Adrenal gland (tissue), 12 donors: Measurements from ENCODE around the gene RNF31. TPM values are rescaled to one million over a fixed set of nuclear protein-coding genes. Genes with fewer than 3 reads are reported as not detected.

ENCODE experiments used
- DNase-seq, 7 donors: peaks; one replicate each; pipeline ENCODE4 v3.0.0-alpha.2; 2019 to 2020
- H3K27ac ChIP-seq, 5 donors: fragments of 200-600 bp; sonication (generic) in 4 of 5; 1 replicate in 3 of 5; 2 replicates in 2 of 5; pipeline versions ENCODE4 v1.5.1 to v1.8.0; 2016 to 2020; ENCODE audit warnings: mild to moderate bottlenecking in 1 of 5
- H3K27me3 ChIP-seq: fragments of 200-600 bp; 2 replicates; pipeline ENCODE4 v1.8.0; 2021
- H3K36me3 ChIP-seq, 2 donors: fragments of 200-600 bp; replicated peaks in 1 of 2; 1 replicate in 1 of 2; 2 replicates in 1 of 2; pipeline versions ENCODE4 v1.5.1 to v1.8.0; 2018 to 2022
- H3K4me1 ChIP-seq, 2 donors: fragments of 200-600 bp; replicated peaks in 1 of 2; 1 replicate in 1 of 2; 2 replicates in 1 of 2; pipeline versions ENCODE4 v1.5.1 to v1.8.0; 2018 to 2021
- H3K4me3 ChIP-seq, 4 donors: fragments of 200-600 bp; sonication (generic) in 3 of 4; one replicate each; pipeline ENCODE4 v1.5.1; 2016 to 2018
- H3K9me3 ChIP-seq, 3 donors: fragments of 200-600 bp; sonication (generic) in 1 of 3; replicated peaks in 1 of 3; 1 replicate in 2 of 3; 2 replicates in 1 of 3; pipeline versions ENCODE4 v1.5.1 to v1.8.0; 2016 to 2021
- POLR2A ChIP-seq, 2 donors: fragments of 450-650 bp; IDR thresholded peaks; one replicate each; pipeline ENCODE4 v1.6.1; 2017; ENCODE audit warnings: antibody characterized with exemption in 2 of 2, mild to moderate bottlenecking in 2 of 2, moderate library complexity in 1 of 2
- WGBS, 4 donors: extraction: QIAGEN DNeasy Blood & Tissue Kit in 2 of 4; methylation state at CpG; one replicate each; pipeline versions ENCODE4 v1.1.5 to v1.1.7; 2013 to 2017; 5-methylcytosine and 5-hydroxymethylcytosine counted together
- intact Hi-C, 2 donors: fragments of 100-400 bp; cut with DNase I; formaldehyde crosslinking; loops; one replicate each; pipeline versions ENCODE4 v1.14.1 to v1.15.0; 2022 to 2023
- polyA plus RNA-seq, 3 donors: library from polyadenylated mRNA; stranded (reverse); fragments of 200-250 nt in 2 of 3; fragments of 350-450 nt in 1 of 3; fragmentation: Illumina TruSeq in 1 of 3; extraction: RNeasy Lipid Tissue Mini Kit (QIAGEN cat#74804) in 1 of 3; gene quantifications; one replicate each; pipeline ENCODE4 v1.2.3, GENCODE V29; 2013 to 2014
- total RNA-seq, 9 donors: library from RNA; depleted of rRNA in 4 of 9; stranded (reverse); fragments of >200 nt in 4 of 9; fragments of 120-200 nt in 1 of 9; fragmentation: NEBNext Ultra II Directional in 1 of 9; extraction: Animal tissue kit (Norgen Biotek cat#: 25700) in 1 of 9; gene quantifications; one replicate each; pipeline versions ENCODE4 v1.1.0 to v1.2.4, GENCODE V29; 2013 to 2023
- TF ChIP-seq, protein P1 (sequence below), 6 experiments: fragments of 450-650 bp in 4 of 6; fragments of 200-600 bp in 2 of 6; sonication (generic) in 1 of 6; IDR thresholded peaks; 1 replicate in 5 of 6; 2 replicates in 1 of 6; pipeline versions ENCODE4 v1.5.1 to v1.8.0; 2016 to 2021; ENCODE audit warnings: antibody characterized with exemption in 6 of 6, mild to moderate bottlenecking in 2 of 6, moderate library complexity in 1 of 6
- donor health status: healthy with polysubstance abuse.
- donor health status: Bipolar disorder and iron deficiency.
- donor health status: DM: yes; HTN: yes; CAD: no.
- donor health status: DM: no; HTN: no; CAD: no.
- donor health status: DM: no; HTN: no; CAD: no.
- donor health status: DM: yes; HTN: yes; CAD: no.

Gene RNF31
- total and polyA plus RNA-seq, 12 donors: 32.8 to 351 (median 65.7) TPM

DNA sequence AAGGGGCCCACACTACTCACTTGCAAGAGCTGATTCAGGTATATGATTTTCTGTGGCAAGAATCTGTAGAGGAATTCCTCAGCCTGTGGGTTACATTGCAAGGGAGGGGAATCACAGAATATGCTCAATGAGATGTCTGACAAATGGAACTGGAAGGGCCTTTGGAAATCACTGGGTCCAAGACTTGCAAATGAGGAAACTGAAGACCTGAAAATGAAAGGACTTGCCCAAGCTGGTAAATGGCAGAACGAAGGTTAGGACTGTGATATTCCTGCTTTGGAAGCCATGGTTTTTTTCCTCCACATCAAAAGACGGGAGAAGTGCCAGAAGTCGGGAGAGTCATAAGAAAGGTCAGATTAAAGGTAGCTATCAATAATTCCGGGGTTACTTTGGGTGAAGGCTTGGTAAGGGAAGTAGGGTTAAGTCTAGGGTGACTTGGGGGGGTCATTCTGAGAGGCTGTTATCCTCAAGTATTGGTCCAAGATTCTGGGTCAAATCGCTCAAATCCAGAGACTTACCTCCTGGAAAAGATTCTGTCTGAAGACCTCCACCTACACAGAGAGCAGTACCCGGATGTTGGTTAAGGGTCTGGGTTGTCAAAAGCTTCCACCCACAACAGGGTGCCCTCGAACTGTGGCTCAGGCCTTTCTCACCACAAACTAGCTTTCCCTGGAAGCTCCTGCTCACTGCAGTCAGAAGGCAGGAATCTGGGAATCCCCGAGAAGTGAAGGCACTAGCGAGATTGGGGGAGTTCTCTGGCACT lies 1.4 kb upstream of the RNF31 start:
- intact Hi-C loops: no loop called here
- Histone ChIP-seq H3K27me3 (no peaks in the 10 kb centered on the region), H3K9me3 (no peaks in the 10 kb centered on the region), H3K36me3 (peaks cover 0 to 48% of the 10 kb centered on the region in 2 donors), H3K4me1 (peaks cover 22 to 42% of the 10 kb centered on the region in 2 donors), H3K27ac (peak overlapping the region; percentile 72 to 92 (median 84)), H3K4me3 (peak overlapping the region in 3 of 4 donors; percentile 42 to 99 (median 74))
- no peak for TF ChIP-seq POLR2A (IDR thresholded peaks at IDR 0.05)
- TF ChIP-seq, protein P1, sequence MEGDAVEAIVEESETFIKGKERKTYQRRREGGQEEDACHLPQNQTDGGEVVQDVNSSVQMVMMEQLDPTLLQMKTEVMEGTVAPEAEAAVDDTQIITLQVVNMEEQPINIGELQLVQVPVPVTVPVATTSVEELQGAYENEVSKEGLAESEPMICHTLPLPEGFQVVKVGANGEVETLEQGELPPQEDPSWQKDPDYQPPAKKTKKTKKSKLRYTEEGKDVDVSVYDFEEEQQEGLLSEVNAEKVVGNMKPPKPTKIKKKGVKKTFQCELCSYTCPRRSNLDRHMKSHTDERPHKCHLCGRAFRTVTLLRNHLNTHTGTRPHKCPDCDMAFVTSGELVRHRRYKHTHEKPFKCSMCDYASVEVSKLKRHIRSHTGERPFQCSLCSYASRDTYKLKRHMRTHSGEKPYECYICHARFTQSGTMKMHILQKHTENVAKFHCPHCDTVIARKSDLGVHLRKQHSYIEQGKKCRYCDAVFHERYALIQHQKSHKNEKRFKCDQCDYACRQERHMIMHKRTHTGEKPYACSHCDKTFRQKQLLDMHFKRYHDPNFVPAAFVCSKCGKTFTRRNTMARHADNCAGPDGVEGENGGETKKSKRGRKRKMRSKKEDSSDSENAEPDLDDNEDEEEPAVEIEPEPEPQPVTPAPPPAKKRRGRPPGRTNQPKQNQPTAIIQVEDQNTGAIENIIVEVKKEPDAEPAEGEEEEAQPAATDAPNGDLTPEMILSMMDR (IDR thresholded peaks at IDR 0.05): no peak
- no peak for DNase-seq
- WGBS, 4 donors: 6 to 12% (median 9%) methylated on average over 8 to 9 of the region's 9 CpGs

DNA sequence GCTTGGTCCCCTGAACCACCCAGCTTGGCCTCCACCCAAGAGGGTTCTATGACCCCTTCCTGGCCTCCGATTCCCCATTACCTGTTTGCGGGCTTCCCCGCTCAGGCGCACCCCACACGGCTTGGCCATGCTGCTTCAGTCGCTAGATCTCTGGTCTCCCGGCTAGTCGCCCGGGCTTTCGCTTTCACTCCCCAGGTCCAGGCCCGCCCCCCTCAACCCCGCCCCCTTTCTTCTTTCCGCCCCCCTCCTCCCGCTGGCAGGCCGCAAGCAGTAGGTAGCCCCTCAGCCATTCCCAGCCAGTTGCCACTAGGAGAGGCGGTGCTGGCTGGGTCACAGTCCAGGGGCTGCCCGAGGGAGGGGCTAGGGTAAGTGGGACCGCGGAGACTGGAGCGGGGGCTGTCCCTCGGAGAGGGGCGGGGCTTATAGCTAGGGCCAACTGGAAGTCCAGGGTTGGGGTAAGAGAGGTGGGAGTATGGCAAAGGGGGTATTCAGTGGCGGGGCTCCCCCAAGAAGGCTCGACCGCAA lies 783 bp upstream of the RNF31 start, which contains the start of gene PSME2:
Gene PSME2, minus strand, starts transcription at position 158 of the 525 bp plus-strand sequence. Its CDS starts 29 bp downstream, at position 129.
- peak; percentile 93 to 98 (median 98) for DNase-seq
- Histone ChIP-seq H3K4me3 (peak within 1 kb of the TSS; percentile 74 to 99 (median 78)), H3K9me3 (no peaks in the 10 kb centered on the region), H3K36me3 (peaks cover 0 to 55% of the 10 kb centered on the region in 2 donors), H3K27ac (peak within 1 kb of the TSS; percentile 72 to 92 (median 84)), H3K27me3 (no peaks in the 10 kb centered on the region), H3K4me1 (peaks cover 21 to 42% of the 10 kb centered on the region in 2 donors)
- WGBS, 4 donors: 0 to 2% (median 0%) methylated on average over 15 to 25 of the region's 25 CpGs
- TF ChIP-seq POLR2A (IDR thresholded peaks at IDR 0.05): peak in 1 of 2 donors; percentile 66
- TF ChIP-seq, protein P1 (IDR thresholded peaks at IDR 0.05): peak in 1 of 6 experiments; percentile 10
- intact Hi-C loops: no loop called here

DNA sequence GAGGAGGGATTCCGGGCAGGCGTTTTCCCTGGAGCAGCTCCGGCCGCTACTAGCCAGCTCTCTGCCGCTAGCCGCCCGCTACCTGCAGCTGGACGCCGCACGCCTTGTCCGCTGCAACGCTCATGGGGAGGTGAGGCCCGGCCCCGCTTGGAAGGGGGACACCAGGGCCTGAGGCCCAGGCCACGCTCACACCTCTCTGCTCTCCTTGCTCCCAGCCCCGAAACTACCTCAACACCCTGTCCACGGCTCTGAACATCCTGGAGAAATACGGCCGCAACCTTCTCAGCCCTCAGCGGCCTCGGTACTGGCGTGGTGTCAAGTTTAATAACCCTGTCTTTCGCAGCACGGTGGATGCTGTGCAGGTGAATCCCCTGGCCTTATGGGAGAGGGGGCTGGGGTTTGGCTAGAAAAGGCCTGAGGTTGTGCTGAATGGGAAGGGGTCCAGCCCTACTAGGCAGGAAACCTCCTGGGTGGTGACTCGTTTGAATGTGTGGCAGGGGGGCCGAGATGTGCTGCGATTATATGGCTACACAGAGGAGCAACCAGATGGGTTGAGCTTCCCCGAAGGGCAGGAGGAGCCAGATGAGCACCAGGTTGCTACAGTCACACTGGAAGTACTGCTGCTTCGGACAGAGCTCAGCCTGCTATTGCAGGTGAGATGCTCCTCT lies 597 bp downstream of the RNF31 start:
- H3K4me1 ChIP-seq: peaks cover 16 to 34% of the 10 kb centered on the region in 2 donors
- intact Hi-C loops: no loop called here

More for the DNA sequence above, 597 bp downstream of the RNF31 start:
- H3K27ac ChIP-seq: peak overlapping the region; percentile 64 to 92 (median 84)
- no peak for DNase-seq
- no peaks in the 10 kb centered on the region for H3K27me3 ChIP-seq
- 3 to 5% (median 5%) methylated on average over 13 to 29 of the region's 29 CpGs for WGBS, 4 donors
- H3K9me3 ChIP-seq: no peaks in the 10 kb centered on the region
- TF ChIP-seq, protein P1 (IDR thresholded peaks at IDR 0.05): no peak
- TF ChIP-seq POLR2A (IDR thresholded peaks at IDR 0.05): no peak
- peaks cover 0 to 66% of the 10 kb centered on the region in 2 donors for H3K36me3 ChIP-seq
- peak overlapping the region; percentile 29 to 99 (median 70) for H3K4me3 ChIP-seq
